ENCODE results near the gene ZNF30.

- TF ChIP-seq GATA2 (IDR thresholded peaks at IDR 0.05; ENCODE audit: low read depth, low read length) (no peak), GATA3 (IDR thresholded peaks at IDR 0.05; ENCODE audit: low read depth, low read length) (no peak)
These were observed 62.6 kb downstream of the ZNF30 start for GRCh38 chr19:34989298-34989697.
